Panc1 (cell line): ENCODE measurements around the gene CD80. TPM values are rescaled to one million over a fixed set of nuclear protein-coding genes. Genes with fewer than 3 reads are reported as not detected.

Experiments used
- ATAC-seq: fragments of 200-7000 bp; cut with Tn5 transposase; 2 replicates; pipeline ENCODE4 v1.9.1; 2020; ENCODE audit warnings: mild to moderate bottlenecking, moderate library complexity
- BruUV-seq: library from RNA; stranded (reverse); fragments of 400-500 nt; replicated peaks from 2 replicates; lab custom pipeline; 2021; lab: Mats Ljungman, UMichigan
- CTCF ChIA-PET: fragments of 300-600 bp; sonication (Branson Sonifier 250); formaldehyde crosslinking; loops from one replicate; lab custom pipeline; 2022; ENCODE audit warnings: antibody characterized with exemption; lab: Charles Lee
- POLR2A ChIA-PET: fragments of 300-600 bp; sonication (Branson Sonifier 250); formaldehyde crosslinking; loops from one replicate; lab custom pipeline; 2022; ENCODE audit warnings: antibody characterized with exemption; lab: Charles Lee
- DNase-seq: peaks from one replicate; pipeline ENCODE4 v3.0.0-alpha.2; 2010; ENCODE audit warnings: low read depth, low spot score
- H3K27ac ChIP-seq: 2 replicates; pipeline ENCODE4 v1.5.1; 2011; ENCODE audit warnings: mild to moderate bottlenecking, low read length, inconsistent platforms
- H3K27me3 ChIP-seq: fragments of 200-500 bp; sonication (Bioruptor generic); 2 replicates; pipeline ENCODE4 v1.6.0; 2014; ENCODE audit warnings: low read length, inconsistent platforms; ENCODE audit not compliant: control insufficient read depth, insufficient read depth
- H3K36me3 ChIP-seq: fragments of 200-500 bp; sonication (Bioruptor generic); 2 replicates; pipeline ENCODE4 v1.5.1; 2014; ENCODE audit warnings: inconsistent platforms, mild to moderate bottlenecking, low read length, moderate library complexity; ENCODE audit not compliant: control insufficient read depth, insufficient read depth
- H3K4me1 ChIP-seq: 2 replicates; pipeline ENCODE4 v1.5.1; 2011; ENCODE audit warnings: inconsistent platforms, mild to moderate bottlenecking, low read length, moderate library complexity; ENCODE audit not compliant: control insufficient read depth, insufficient read depth
- H3K4me3 ChIP-seq, 2 experiments: 2 replicates each; pipeline ENCODE4 v1.5.1; 2011 to 2012; ENCODE audit warnings: low read depth in 2 of 2, low read length in 2 of 2, mild to moderate bottlenecking in 2 of 2, inconsistent platforms in 1 of 2, moderate library complexity in 1 of 2
- H3K9me3 ChIP-seq: fragments of 200-500 bp; sonication (Bioruptor generic); 2 replicates; pipeline ENCODE4 v1.5.1; 2014; ENCODE audit warnings: low read depth, mild to moderate bottlenecking, inconsistent platforms, low read length, moderate library complexity; ENCODE audit not compliant: control insufficient read depth, insufficient read depth
- POLR2AphosphoS5 ChIP-seq: IDR thresholded peaks from 2 replicates; pipeline ENCODE4 v1.6.1; 2012; ENCODE audit warnings: mild to moderate bottlenecking, low read depth, low read length, moderate library complexity
- SIN3A ChIP-seq: IDR thresholded peaks from 2 replicates; pipeline ENCODE4 v1.6.1; 2012; ENCODE audit warnings: low read depth, mild to moderate bottlenecking, low read length, moderate library complexity, borderline replicate concordance; ENCODE audit not compliant: insufficient read depth
- TCF7L2 ChIP-seq: IDR thresholded peaks from 2 replicates; pipeline ENCODE4 v1.6.1; 2011; ENCODE audit warnings: mild to moderate bottlenecking, low read depth, low read length, inconsistent platforms
- in situ Hi-C: cut with HindIII; loops from 2 replicates; pipeline ENCODE4 v1.10.0; 2016; ENCODE audit warnings: low sequenced_read_pairs, low pct_unique_long_range_greater_than_20kb
- intact Hi-C: fragments of 100-400 bp; cut with micrococcal nuclease; formaldehyde crosslinking; loops from one replicate; pipeline ENCODE4 v1.10.0; 2022; ENCODE audit not compliant: unreplicated experiment
- total RNA-seq: library from RNA; stranded (reverse); gene quantifications from one replicate; pipeline ENCODE4 v1.2.1, GENCODE V29; 2021; ENCODE audit not compliant: unreplicated experiment
- TF ChIP-seq, protein P1 (sequence below), 2 experiments: IDR thresholded peaks; 2 replicates each; pipeline ENCODE4 v1.6.1; 2011 to 2012; ENCODE audit warnings: low read depth in 2 of 2, control low read depth in 1 of 2, low read length in 1 of 2, mild to moderate bottlenecking in 1 of 2, moderate library complexity in 1 of 2; ENCODE audit not compliant: insufficient read depth in 1 of 2
- TF ChIP-seq, protein P2 (sequence below): fragments of 450-650 bp; IDR thresholded peaks from 2 replicates; pipeline ENCODE4 v1.5.1; 2017; ENCODE audit warnings: mild to moderate bottlenecking

CD80 gene
- total RNA-seq, 1 experiment from 2014 or later = 0.15 TPM

DNA sequence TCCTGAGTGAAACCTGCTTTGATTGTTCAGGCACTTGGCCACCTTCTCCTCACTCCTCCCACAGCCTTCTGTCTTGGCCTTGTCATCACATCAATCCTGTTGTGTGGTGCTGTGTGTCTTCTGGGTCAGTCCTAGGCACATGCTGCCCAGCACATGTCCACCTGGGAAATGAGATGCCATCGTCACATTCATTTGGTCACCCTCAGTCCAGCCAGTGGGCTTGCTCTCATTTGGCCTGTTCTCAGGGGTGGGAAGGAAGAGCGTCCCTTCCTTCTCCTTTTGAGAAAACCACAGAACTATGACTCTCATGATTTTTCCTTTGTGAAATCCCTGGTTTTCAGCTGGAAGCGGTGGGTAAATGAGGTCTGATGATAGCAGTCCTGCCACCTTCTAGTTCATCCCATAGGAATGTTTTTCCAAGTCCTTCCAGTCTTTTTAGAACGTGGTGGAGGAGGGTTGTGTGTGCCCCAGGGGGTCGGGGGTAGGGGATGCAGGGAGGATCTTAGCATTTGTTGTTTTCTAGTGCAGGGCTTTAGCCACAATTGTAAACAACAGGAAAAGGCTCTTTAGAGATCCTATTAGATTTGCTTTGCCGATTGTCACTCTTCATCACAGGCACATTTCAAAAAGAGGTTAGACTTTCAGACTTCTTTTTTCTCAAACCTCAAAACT, 29.8 kb upstream of the CD80 start:
- H3K4me3 ChIP-seq = no peak overlapping the region
- POLR2A ChIA-PET = no interaction called here
- H3K36me3 ChIP-seq = no peaks in the 10 kb centered on the region
- no peak for ATAC-seq
- H3K27ac ChIP-seq = no peak overlapping the region
- DNase-seq = no peak
- peaks cover 10% of the 10 kb centered on the region for H3K27me3 ChIP-seq
- no peaks in the 10 kb centered on the region for H3K9me3 ChIP-seq
- intact Hi-C loops = no loop called here
- BruUV-seq = no TSS peak
- H3K4me1 ChIP-seq = no peaks in the 10 kb centered on the region
- CTCF ChIA-PET = no interaction called here
- in situ Hi-C loops = no loop called here
- TF ChIP-seq, protein P1, sequence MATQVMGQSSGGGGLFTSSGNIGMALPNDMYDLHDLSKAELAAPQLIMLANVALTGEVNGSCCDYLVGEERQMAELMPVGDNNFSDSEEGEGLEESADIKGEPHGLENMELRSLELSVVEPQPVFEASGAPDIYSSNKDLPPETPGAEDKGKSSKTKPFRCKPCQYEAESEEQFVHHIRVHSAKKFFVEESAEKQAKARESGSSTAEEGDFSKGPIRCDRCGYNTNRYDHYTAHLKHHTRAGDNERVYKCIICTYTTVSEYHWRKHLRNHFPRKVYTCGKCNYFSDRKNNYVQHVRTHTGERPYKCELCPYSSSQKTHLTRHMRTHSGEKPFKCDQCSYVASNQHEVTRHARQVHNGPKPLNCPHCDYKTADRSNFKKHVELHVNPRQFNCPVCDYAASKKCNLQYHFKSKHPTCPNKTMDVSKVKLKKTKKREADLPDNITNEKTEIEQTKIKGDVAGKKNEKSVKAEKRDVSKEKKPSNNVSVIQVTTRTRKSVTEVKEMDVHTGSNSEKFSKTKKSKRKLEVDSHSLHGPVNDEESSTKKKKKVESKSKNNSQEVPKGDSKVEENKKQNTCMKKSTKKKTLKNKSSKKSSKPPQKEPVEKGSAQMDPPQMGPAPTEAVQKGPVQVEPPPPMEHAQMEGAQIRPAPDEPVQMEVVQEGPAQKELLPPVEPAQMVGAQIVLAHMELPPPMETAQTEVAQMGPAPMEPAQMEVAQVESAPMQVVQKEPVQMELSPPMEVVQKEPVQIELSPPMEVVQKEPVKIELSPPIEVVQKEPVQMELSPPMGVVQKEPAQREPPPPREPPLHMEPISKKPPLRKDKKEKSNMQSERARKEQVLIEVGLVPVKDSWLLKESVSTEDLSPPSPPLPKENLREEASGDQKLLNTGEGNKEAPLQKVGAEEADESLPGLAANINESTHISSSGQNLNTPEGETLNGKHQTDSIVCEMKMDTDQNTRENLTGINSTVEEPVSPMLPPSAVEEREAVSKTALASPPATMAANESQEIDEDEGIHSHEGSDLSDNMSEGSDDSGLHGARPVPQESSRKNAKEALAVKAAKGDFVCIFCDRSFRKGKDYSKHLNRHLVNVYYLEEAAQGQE (IDR thresholded peaks at IDR 0.05; ENCODE audit: insufficient read depth in 1 of 2, low read depth in 2 of 2, low read length in 1 of 2) = no peak
- TF ChIP-seq TCF7L2 = no peak
- TF ChIP-seq, protein P2, sequence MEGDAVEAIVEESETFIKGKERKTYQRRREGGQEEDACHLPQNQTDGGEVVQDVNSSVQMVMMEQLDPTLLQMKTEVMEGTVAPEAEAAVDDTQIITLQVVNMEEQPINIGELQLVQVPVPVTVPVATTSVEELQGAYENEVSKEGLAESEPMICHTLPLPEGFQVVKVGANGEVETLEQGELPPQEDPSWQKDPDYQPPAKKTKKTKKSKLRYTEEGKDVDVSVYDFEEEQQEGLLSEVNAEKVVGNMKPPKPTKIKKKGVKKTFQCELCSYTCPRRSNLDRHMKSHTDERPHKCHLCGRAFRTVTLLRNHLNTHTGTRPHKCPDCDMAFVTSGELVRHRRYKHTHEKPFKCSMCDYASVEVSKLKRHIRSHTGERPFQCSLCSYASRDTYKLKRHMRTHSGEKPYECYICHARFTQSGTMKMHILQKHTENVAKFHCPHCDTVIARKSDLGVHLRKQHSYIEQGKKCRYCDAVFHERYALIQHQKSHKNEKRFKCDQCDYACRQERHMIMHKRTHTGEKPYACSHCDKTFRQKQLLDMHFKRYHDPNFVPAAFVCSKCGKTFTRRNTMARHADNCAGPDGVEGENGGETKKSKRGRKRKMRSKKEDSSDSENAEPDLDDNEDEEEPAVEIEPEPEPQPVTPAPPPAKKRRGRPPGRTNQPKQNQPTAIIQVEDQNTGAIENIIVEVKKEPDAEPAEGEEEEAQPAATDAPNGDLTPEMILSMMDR = no peak

DNA sequence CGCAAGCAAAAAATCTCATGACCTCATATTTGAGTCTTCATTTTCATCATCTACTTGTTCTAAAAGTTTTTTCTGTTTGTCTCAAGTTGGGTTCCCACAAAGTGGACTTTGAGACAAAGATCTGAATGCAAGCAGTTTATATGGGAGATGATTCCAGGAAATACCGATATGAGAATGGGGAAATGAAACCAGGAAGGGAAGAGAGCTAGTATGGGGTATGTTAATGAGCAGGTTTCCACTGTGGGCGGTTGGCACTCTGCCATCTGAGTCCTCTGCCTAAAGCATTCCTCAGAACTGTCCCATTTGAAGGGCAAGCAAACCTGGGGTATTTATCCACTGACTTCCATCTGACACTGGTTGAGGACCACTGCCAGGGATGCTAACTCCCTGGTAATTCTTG, 28.7 kb upstream of the CD80 start:
- no peaks in the 10 kb centered on the region for H3K9me3 ChIP-seq
- DNase-seq (no peak), ATAC-seq (no peak)
- BruUV-seq = no TSS peak
- H3K4me1 ChIP-seq = no peaks in the 10 kb centered on the region
- no peak overlapping the region for H3K27ac ChIP-seq
- no peaks in the 10 kb centered on the region for H3K36me3 ChIP-seq
- ChIA-PET CTCF (no interaction called here), POLR2A (no interaction called here)
- peaks cover 10% of the 10 kb centered on the region for H3K27me3 ChIP-seq
- intact Hi-C loops (no loop called here), in situ Hi-C loops (no loop called here)
- H3K4me3 ChIP-seq = no peak overlapping the region
- no peak for TF ChIP-seq SIN3A
- no peak for TF ChIP-seq POLR2AphosphoS5
- TF ChIP-seq, protein P2 = no peak
- no peak for TF ChIP-seq TCF7L2
- TF ChIP-seq, protein P1 (IDR thresholded peaks at IDR 0.05; ENCODE audit: insufficient read depth in 1 of 2, low read depth in 2 of 2, low read length in 1 of 2) = no peak
